ENCODE data around the gene AFDN. TPM values are rescaled to one million over a fixed set of nuclear protein-coding genes. Genes with fewer than 3 reads are reported as not detected.

Gene AFDN
- total RNA-seq, 1 donor from 2014 or later = 357 TPM

- H3K79me2 ChIP-seq (ENCODE audit: low read depth) = peaks cover 65% of the 10 kb centered on the region
- no peaks in the 10 kb centered on the region for H3F3A ChIP-seq (ENCODE audit: low read depth)
- Mint-ChIP-seq H3K4me1 (no peaks in the 10 kb centered on the region), H3K9me3 (no peaks in the 10 kb centered on the region), H3K27me3 (ENCODE audit: insufficient read depth, low read depth) (peaks cover 3% of the 10 kb centered on the region), H3K36me3 (peaks cover 26% of the 10 kb centered on the region), H3K27ac (no peak overlapping the region), H3K4me3 (no peak overlapping the region)
- H3K9ac ChIP-seq = no peak overlapping the region
- DNase-seq (ENCODE audit: low spot score) = no peak
- no peak overlapping the region for H3K4me2 ChIP-seq
- H3K4me3 ChIP-seq = no peak overlapping the region
- H3K9me3 ChIP-seq (ENCODE audit: low read depth) = no peaks in the 10 kb centered on the region
- H4K20me1 ChIP-seq (ENCODE audit: low read depth) = peaks cover 25% of the 10 kb centered on the region
- H3K4me1 ChIP-seq = no peaks in the 10 kb centered on the region
- TF ChIP-seq EZH2phosphoT487 (IDR thresholded peaks at IDR 0.05) (no peak), CTCF (IDR thresholded peaks at IDR 0.05) (no peak), EZH2 (IDR thresholded peaks at IDR 0.05) (no peak)
- no peak overlapping the region for H3K27ac ChIP-seq
- no peaks in the 10 kb centered on the region for H3K27me3 ChIP-seq
- H3K36me3 ChIP-seq = peaks cover 9% of the 10 kb centered on the region
- no peak overlapping the region for H2AFZ ChIP-seq (replicated peaks)
These were observed 130.9 kb downstream of the AFDN start for GRCh38 chr6:167957626-167958025.

GRCh38 chr6:167960579-167960978 is 133.9 kb downstream of the AFDN start:
- H3K27ac Mint-ChIP-seq = no peak overlapping the region
- no peak overlapping the region for H3K9ac ChIP-seq
- H3K79me2 ChIP-seq (ENCODE audit: low read depth) = peaks cover 42% of the 10 kb centered on the region
- H3K27me3 ChIP-seq = no peaks in the 10 kb centered on the region
- H3K4me1 ChIP-seq = no peaks in the 10 kb centered on the region
- no peaks in the 10 kb centered on the region for H3K9me3 Mint-ChIP-seq
- H2AFZ ChIP-seq (replicated peaks) = no peak overlapping the region
- peaks cover 3% of the 10 kb centered on the region for H3K27me3 Mint-ChIP-seq (ENCODE audit: insufficient read depth, low read depth)
- H3K9me3 ChIP-seq (ENCODE audit: low read depth) = no peaks in the 10 kb centered on the region
- no peak overlapping the region for H3K27ac ChIP-seq
- H3K36me3 ChIP-seq = peaks cover 11% of the 10 kb centered on the region
- peaks cover 44% of the 10 kb centered on the region for H3K36me3 Mint-ChIP-seq
- TF ChIP-seq CTCF (IDR thresholded peaks at IDR 0.05) (no peak), EZH2 (IDR thresholded peaks at IDR 0.05) (no peak), EZH2phosphoT487 (IDR thresholded peaks at IDR 0.05) (no peak)
- no peak overlapping the region for H3K4me2 ChIP-seq
- H3K4me3 ChIP-seq = no peak overlapping the region
- peaks cover 25% of the 10 kb centered on the region for H4K20me1 ChIP-seq (ENCODE audit: low read depth)
- H3K4me3 Mint-ChIP-seq = no peak overlapping the region
- H3K4me1 Mint-ChIP-seq = peaks cover 3% of the 10 kb centered on the region
- H3F3A ChIP-seq (ENCODE audit: low read depth) = no peaks in the 10 kb centered on the region
- no peak for DNase-seq (ENCODE audit: low spot score)

- no peaks in the 10 kb centered on the region for H3K9me3 ChIP-seq (ENCODE audit: low read depth)
- peaks cover 19% of the 10 kb centered on the region for H3K36me3 ChIP-seq
- peaks cover 3% of the 10 kb centered on the region for H3K27me3 Mint-ChIP-seq (ENCODE audit: insufficient read depth, low read depth)
- no peak overlapping the region for H3K4me3 Mint-ChIP-seq
- H3K4me1 ChIP-seq = no peaks in the 10 kb centered on the region
- no peak overlapping the region for H3K4me3 ChIP-seq
- TF ChIP-seq EZH2phosphoT487 (IDR thresholded peaks at IDR 0.05) (no peak), EZH2 (IDR thresholded peaks at IDR 0.05) (no peak), CTCF (IDR thresholded peaks at IDR 0.05) (no peak)
- no peak overlapping the region for H2AFZ ChIP-seq (replicated peaks)
- no peak overlapping the region for H3K9ac ChIP-seq
- no peak overlapping the region for H3K4me2 ChIP-seq
- peaks cover 3% of the 10 kb centered on the region for H3K4me1 Mint-ChIP-seq
- H3K79me2 ChIP-seq (ENCODE audit: low read depth) = peaks cover 31% of the 10 kb centered on the region
- no peak for DNase-seq (ENCODE audit: low spot score)
- no peak overlapping the region for H3K27ac Mint-ChIP-seq
- H3K27me3 ChIP-seq = no peaks in the 10 kb centered on the region
- H3F3A ChIP-seq (ENCODE audit: low read depth) = no peaks in the 10 kb centered on the region
- no peaks in the 10 kb centered on the region for H3K9me3 Mint-ChIP-seq
- peaks cover 19% of the 10 kb centered on the region for H4K20me1 ChIP-seq (ENCODE audit: low read depth)
- H3K27ac ChIP-seq = no peak overlapping the region
- peaks cover 45% of the 10 kb centered on the region for H3K36me3 Mint-ChIP-seq
These were observed 136.0 kb downstream of the AFDN start for GRCh38 chr6:167962711-167963110.

Measured in neural progenitor cell (in vitro differentiated cells).